K562 (cell line): ENCODE results near the gene NCL. TPM values are rescaled to one million over a fixed set of nuclear protein-coding genes. Genes with fewer than 3 reads are reported as not detected.

Source experiments
- ATAC-seq: fragments of 200-7000 bp; cut with Tn5 transposase; 3 replicates; pipeline ENCODE4 v1.9.1; 2020; ENCODE audit warnings: moderate library complexity
- BruUV-seq: library from RNA; stranded (reverse); fragments of 400-500 nt; replicated peaks from 2 replicates; lab custom pipeline; 2021; lab: Mats Ljungman, UMichigan
- CTCF ChIA-PET: fragments of 300-600 bp; formaldehyde crosslinking; extraction: SDS; loops from one replicate; lab custom pipeline; 2021; ENCODE audit warnings: low intra/inter-chr PET ratio; lab: Yijun Ruan, JAX
- POLR2A ChIA-PET: fragments of 300-600, 350-650 bp; sonication (Branson Sonifier 250); formaldehyde crosslinking; extraction: SDS; loops from one replicate; lab custom pipeline; 2021; ENCODE audit warnings: antibody characterized with exemption, inconsistent platforms; lab: Yijun Ruan, JAX
- DNase-seq, 4 experiments: peaks; one replicate each; pipeline versions ENCODE4 v3.0.0 to v3.0.0-alpha.2; 2011 to 2018; ENCODE audit warnings: low spot score in 3 of 4, mixed read lengths in 3 of 4; ENCODE audit errors: extremely low read depth in 1 of 4
- FAIRE-seq: peaks from 2 replicates; lab custom pipeline; 2011; peaks lifted over from hg19 to GRCh38; lab: Jason Lieb, UNC
- H2AFZ ChIP-seq: 2 replicates; pipeline ENCODE4 v1.6.0; 2011; ENCODE audit warnings: low read depth, low read length, control low read depth, inconsistent platforms
- H3K27ac ChIP-seq: fragments of 200-600 bp; 3 replicates; pipeline ENCODE4 v1.8.0; 2011; ENCODE audit warnings: low read depth, mild to moderate bottlenecking, control low read depth, inconsistent platforms, low read length, moderate library complexity, mixed read lengths; ENCODE audit errors: extremely low read depth
- H3K27me3 ChIP-seq, 2 experiments: fragments of 300-600 bp in 1 of 2; 2 replicates in 1 of 2; 3 replicates in 1 of 2; pipeline versions ENCODE4 v1.6.0 to v1.8.0; 2011; ENCODE audit warnings: inconsistent platforms in 2 of 2, low read length in 2 of 2, mild to moderate bottlenecking in 1 of 2, mixed read lengths in 1 of 2, moderate library complexity in 1 of 2; ENCODE audit not compliant: control insufficient read depth in 2 of 2, insufficient read depth in 2 of 2
- H3K36me3 ChIP-seq: fragments of 300-600 bp; 3 replicates; pipeline ENCODE4 v1.8.0; 2011; ENCODE audit warnings: mild to moderate bottlenecking, low read length, inconsistent platforms; ENCODE audit not compliant: control insufficient read depth, insufficient read depth
- H3K4me1 ChIP-seq, 2 experiments: fragments of 200-600 bp in 1 of 2; replicated peaks in 1 of 2; 2 replicates in 1 of 2; 3 replicates in 1 of 2; pipeline versions ENCODE4 v1.5.1 to v1.8.0; 2011; ENCODE audit warnings: inconsistent platforms in 2 of 2, low read length in 2 of 2, mild to moderate bottlenecking in 1 of 2, mixed read lengths in 1 of 2, moderate library complexity in 1 of 2; ENCODE audit not compliant: control insufficient read depth in 2 of 2, insufficient read depth in 2 of 2
- H3K4me2 ChIP-seq: 2 replicates; pipeline ENCODE4 v1.6.1; 2011; ENCODE audit warnings: low read length, control low read depth, inconsistent platforms, mixed read lengths; ENCODE audit not compliant: insufficient read depth
- H3K4me3 ChIP-seq: fragments of 200-600 bp; sonication (generic), shearing (Covaris generic); 2 replicates; pipeline ENCODE4 v1.5.1; 2016; ENCODE audit warnings: control low read depth, inconsistent platforms
- H3K79me2 ChIP-seq: fragments of 200-600 bp; 3 replicates; pipeline ENCODE4 v1.8.0; 2011; ENCODE audit warnings: low read length, inconsistent platforms; ENCODE audit not compliant: control insufficient read depth, insufficient read depth
- H3K9ac ChIP-seq, 2 experiments: 2 replicates each; pipeline versions ENCODE4 v1.6.0 to v1.6.1; 2011; ENCODE audit warnings: low read depth in 2 of 2, low read length in 2 of 2, control low read depth in 1 of 2, inconsistent platforms in 1 of 2, mild to moderate bottlenecking in 1 of 2, mixed read lengths in 1 of 2; ENCODE audit not compliant: insufficient read depth in 1 of 2
- H3K9me1 ChIP-seq: one replicate; pipeline ENCODE4 v1.6.0; 2011; ENCODE audit warnings: inconsistent platforms, mild to moderate bottlenecking, low read length, moderate library complexity; ENCODE audit not compliant: control insufficient read depth, insufficient read depth
- H3K9me3 ChIP-seq: replicated peaks from 2 replicates; pipeline ENCODE4 v1.5.1; 2011; ENCODE audit warnings: low read depth, low read length, inconsistent platforms; ENCODE audit not compliant: control insufficient read depth, insufficient read depth
- H4K20me1 ChIP-seq: replicated peaks from 2 replicates; pipeline ENCODE4 v1.6.1; 2011; ENCODE audit warnings: low read length, inconsistent platforms, mixed read lengths; ENCODE audit not compliant: control insufficient read depth, insufficient read depth
- HDAC1 ChIP-seq, 2 experiments: fragments of 450-650 bp; IDR thresholded peaks; 2 replicates each; pipeline ENCODE4 v1.6.1; 2016 to 2017; ENCODE audit warnings: inconsistent platforms in 1 of 2, mild to moderate bottlenecking in 1 of 2, moderate library complexity in 1 of 2
- POLR2A ChIP-seq: fragments of 450-650 bp; conservative IDR thresholded peaks from 2 replicates; pipeline ENCODE4 v1.6.1; 2016
- POLR2AphosphoS5 ChIP-seq: IDR thresholded peaks from 2 replicates; pipeline ENCODE4 v1.6.1; 2011; ENCODE audit warnings: mild to moderate bottlenecking, low read depth, low read length, moderate library complexity; ENCODE audit not compliant: control insufficient read depth, insufficient read depth
- POLR2G ChIP-seq: fragments of 200-400 bp; formaldehyde crosslinking; IDR thresholded peaks from 2 replicates; pipeline ENCODE4 v1.6.1; 2017; ENCODE audit warnings: low read depth, mild to moderate bottlenecking, antibody characterized with exemption, low read length, moderate library complexity
- RBFOX2 ChIP-seq: fragments of 200-400 bp; formaldehyde crosslinking; IDR thresholded peaks from 2 replicates; pipeline ENCODE4 v1.6.1; 2017; ENCODE audit warnings: low read depth, mild to moderate bottlenecking, low read length, moderate library complexity
- SUPT5H ChIP-seq: fragments of 450-650 bp; IDR thresholded peaks from 2 replicates; pipeline ENCODE4 v1.6.1; 2016
- ZNF3 ChIP-seq: fragments of 250-450 bp; sonication (Bioruptor Pico); IDR thresholded peaks from 2 replicates; pipeline ENCODE4 v1.5.0; 2021; ENCODE audit warnings: mild to moderate bottlenecking, moderate library complexity
- ZNF707 ChIP-seq: fragments of 250-450 bp; sonication (Bioruptor Pico); conservative IDR thresholded peaks from 2 replicates; pipeline ENCODE4 v1.8.0; 2022; ENCODE audit warnings: inconsistent platforms, mild to moderate bottlenecking, moderate library complexity
- WGBS: fragments of 100-300 bp; shearing (Covaris generic); methylation state at CpG from one replicate; pipeline ENCODE4 v1.1.6; 2016; ENCODE audit warnings: low coverage, mixed read lengths; ENCODE audit not compliant: insufficient coverage; ENCODE audit errors: missing lambda C conversion rate; 5-methylcytosine and 5-hydroxymethylcytosine counted together
- in situ Hi-C: fragments of 300-500 bp; cut with MboI; formaldehyde crosslinking; loops from 4 replicates; pipeline ENCODE4 v1.15.0; 2018; ENCODE audit warnings: inconsistent platforms, mixed read lengths
- intact Hi-C: fragments of 100-400 bp; cut with micrococcal nuclease; formaldehyde crosslinking; loops from 2 replicates; pipeline ENCODE4 v1.14.2; 2022
- polyA plus RNA-seq, 8 experiments: library from polyadenylated mRNA; depleted of rRNA in 4 of 8; stranded (reverse) in 5 of 8; unstranded in 3 of 8; fragments of >200 nt; fragmentation: Nextera tagmentation in 2 of 8; fragmentation: Illumina TruSeq in 1 of 8; extraction: Ambion mirVana in 2 of 8; extraction: Trizol in 1 of 8; gene quantifications; 2 replicates each; pipeline versions ENCODE4 v1.2.1 to v1.2.3, GENCODE V29; 2011 to 2014; ENCODE audit warnings: inconsistent platforms in 1 of 8, missing spikeins in 1 of 8
- total RNA-seq, 7 experiments: library from RNA; depleted of rRNA in 6 of 7; stranded (reverse); fragments of >200 nt in 6 of 7; fragmentation: Illumina TruSeq in 2 of 7; extraction: Trizol in 2 of 7; gene quantifications; 2 replicates each; pipeline versions ENCODE4 v1.2.1 to v1.2.3, GENCODE V29; 2011 to 2021; ENCODE audit warnings: low replicate concordance in 1 of 7
- TF ChIP-seq, protein P1 (sequence below): fragments of 450-650 bp; formaldehyde crosslinking; conservative IDR thresholded peaks from 2 replicates; pipeline ENCODE4 v1.4.0; 2022; ENCODE audit warnings: mild to moderate bottlenecking, missing genetic modification characterization
- TF ChIP-seq, protein P2 (sequence below), 3 experiments: fragments of 200-800 bp in 1 of 3; fragments of 250-450 bp in 1 of 3; fragments of 450-650 bp in 1 of 3; sonication (Bioruptor Pico) in 1 of 3; sonication (Bioruptor generic) in 1 of 3; formaldehyde crosslinking in 1 of 3; IDR thresholded peaks; 2 replicates each; pipeline versions ENCODE4 v1.6.1 to v1.8.0; 2016 to 2022; ENCODE audit warnings: mild to moderate bottlenecking in 2 of 3, missing genetic modification characterization in 2 of 3, missing compliant biosample characterization in 1 of 3, moderate library complexity in 1 of 3
- TF ChIP-seq, protein P3 (sequence below): fragments of 250-450 bp; sonication (Bioruptor Pico); IDR thresholded peaks from 2 replicates; pipeline ENCODE4 v1.8.0; 2022; ENCODE audit warnings: inconsistent platforms, mild to moderate bottlenecking, moderate library complexity, borderline replicate concordance

NCL gene
- total and polyA plus RNA-seq, 9 of the 15 experiments (the other 6 are each of a cell fraction or from before 2014, with no cell fraction given) = 80.9 to 732 (median 361) TPM

DNA sequence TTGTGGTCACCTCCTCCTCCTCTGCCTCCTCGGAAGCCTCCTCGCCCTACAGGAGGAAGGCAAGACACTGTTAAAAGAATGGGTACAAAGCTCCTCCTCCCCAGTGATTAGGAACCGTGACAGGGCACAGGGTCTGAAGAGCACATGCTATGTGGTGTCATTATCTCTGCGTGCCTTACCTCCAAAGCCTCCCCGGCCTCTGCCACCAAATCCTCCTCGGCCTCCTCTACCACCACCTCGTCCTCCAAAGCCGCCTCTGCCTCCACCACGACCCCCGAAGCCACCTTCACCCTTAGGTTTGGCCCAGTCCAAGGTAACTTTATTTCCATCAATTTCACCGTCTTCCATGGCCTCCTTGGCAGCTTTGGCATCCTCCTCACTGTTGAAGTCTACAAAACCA, 9.1 kb downstream of the NCL start:
- BruUV-seq = no TSS peak
- Histone ChIP-seq H3K79me2 (peaks cover 25% of the 10 kb centered on the region), H3K9ac (peak overlapping the region in 1 of 2 experiments; percentile 45; a peak in 1 of 4 replicates), H3K9me1 (no peaks in the 10 kb centered on the region), H3K36me3 (peaks cover 76% of the 10 kb centered on the region), H2AFZ (no peak overlapping the region), H3K27me3 (no peaks in the 10 kb centered on the region), H3K4me1 (peaks cover 0 to 1% of the 10 kb centered on the region in 2 experiments; a peak in 2 of 5 replicates), H4K20me1 (peaks cover 11% of the 10 kb centered on the region), H3K4me2 (no peak overlapping the region), H3K4me3 (no peak overlapping the region), H3K9me3 (no peaks in the 10 kb centered on the region), H3K27ac (no peak overlapping the region)
- peak; percentile 2; the same call in 1 of the 3 replicates for ATAC-seq
- in situ Hi-C loops (loop anchor here (10.0 kb wide), 1 partner anchor 350 kb away; no protein-coding TSS in a partner anchor), intact Hi-C loops (no loop called here)
- FAIRE-seq = no peak
- TF ChIP-seq SUPT5H = 0 out of 2 replicates have a peak, but pooled peaks have one; percentile 41
- TF ChIP-seq POLR2G = peak; percentile 45; the same call in 1 of the 2 replicates
- TF ChIP-seq, protein P1, sequence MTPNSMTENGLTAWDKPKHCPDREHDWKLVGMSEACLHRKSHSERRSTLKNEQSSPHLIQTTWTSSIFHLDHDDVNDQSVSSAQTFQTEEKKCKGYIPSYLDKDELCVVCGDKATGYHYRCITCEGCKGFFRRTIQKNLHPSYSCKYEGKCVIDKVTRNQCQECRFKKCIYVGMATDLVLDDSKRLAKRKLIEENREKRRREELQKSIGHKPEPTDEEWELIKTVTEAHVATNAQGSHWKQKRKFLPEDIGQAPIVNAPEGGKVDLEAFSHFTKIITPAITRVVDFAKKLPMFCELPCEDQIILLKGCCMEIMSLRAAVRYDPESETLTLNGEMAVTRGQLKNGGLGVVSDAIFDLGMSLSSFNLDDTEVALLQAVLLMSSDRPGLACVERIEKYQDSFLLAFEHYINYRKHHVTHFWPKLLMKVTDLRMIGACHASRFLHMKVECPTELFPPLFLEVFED (CRISPR knock-in tag) = 0 out of 2 replicates have a peak, but pooled peaks have one; percentile 33
- TF ChIP-seq POLR2AphosphoS5 = peak; percentile 50; the same call in 1 of the 2 replicates
- 0 out of 2 replicates have a peak, but pooled peaks have one; percentile 40 for TF ChIP-seq POLR2A
- TF ChIP-seq, protein P2, sequence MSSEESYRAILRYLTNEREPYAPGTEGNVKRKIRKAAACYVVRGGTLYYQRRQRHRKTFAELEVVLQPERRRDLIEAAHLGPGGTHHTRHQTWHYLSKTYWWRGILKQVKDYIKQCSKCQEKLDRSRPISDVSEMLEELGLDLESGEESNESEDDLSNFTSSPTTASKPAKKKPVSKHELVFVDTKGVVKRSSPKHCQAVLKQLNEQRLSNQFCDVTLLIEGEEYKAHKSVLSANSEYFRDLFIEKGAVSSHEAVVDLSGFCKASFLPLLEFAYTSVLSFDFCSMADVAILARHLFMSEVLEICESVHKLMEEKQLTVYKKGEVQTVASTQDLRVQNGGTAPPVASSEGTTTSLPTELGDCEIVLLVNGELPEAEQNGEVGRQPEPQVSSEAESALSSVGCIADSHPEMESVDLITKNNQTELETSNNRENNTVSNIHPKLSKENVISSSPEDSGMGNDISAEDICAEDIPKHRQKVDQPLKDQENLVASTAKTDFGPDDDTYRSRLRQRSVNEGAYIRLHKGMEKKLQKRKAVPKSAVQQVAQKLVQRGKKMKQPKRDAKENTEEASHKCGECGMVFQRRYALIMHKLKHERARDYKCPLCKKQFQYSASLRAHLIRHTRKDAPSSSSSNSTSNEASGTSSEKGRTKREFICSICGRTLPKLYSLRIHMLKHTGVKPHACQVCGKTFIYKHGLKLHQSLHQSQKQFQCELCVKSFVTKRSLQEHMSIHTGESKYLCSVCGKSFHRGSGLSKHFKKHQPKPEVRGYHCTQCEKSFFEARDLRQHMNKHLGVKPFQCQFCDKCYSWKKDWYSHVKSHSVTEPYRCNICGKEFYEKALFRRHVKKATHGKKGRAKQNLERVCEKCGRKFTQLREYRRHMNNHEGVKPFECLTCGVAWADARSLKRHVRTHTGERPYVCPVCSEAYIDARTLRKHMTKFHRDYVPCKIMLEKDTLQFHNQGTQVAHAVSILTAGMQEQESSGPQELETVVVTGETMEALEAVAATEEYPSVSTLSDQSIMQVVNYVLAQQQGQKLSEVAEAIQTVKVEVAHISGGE (CRISPR knock-in tag; IDR thresholded peaks at IDR 0.05) = no peak
- TF ChIP-seq ZNF3 (CRISPR knock-in tag) = no peak
- no peak for TF ChIP-seq ZNF707 (CRISPR knock-in tag)
- TF ChIP-seq RBFOX2 = peak; percentile 50
- TF ChIP-seq, protein P3, sequence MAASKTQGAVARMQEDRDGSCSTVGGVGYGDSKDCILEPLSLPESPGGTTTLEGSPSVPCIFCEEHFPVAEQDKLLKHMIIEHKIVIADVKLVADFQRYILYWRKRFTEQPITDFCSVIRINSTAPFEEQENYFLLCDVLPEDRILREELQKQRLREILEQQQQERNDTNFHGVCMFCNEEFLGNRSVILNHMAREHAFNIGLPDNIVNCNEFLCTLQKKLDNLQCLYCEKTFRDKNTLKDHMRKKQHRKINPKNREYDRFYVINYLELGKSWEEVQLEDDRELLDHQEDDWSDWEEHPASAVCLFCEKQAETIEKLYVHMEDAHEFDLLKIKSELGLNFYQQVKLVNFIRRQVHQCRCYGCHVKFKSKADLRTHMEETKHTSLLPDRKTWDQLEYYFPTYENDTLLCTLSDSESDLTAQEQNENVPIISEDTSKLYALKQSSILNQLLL (CRISPR knock-in tag) = no peak
- no peak for TF ChIP-seq HDAC1 (IDR thresholded peaks at IDR 0.05)
- ChIA-PET CTCF (no interaction called here), POLR2A (interaction anchor here (5.6 kb wide), 1 partner anchor 10 kb away, joined by 95 read pairs; the partner anchor contains the start of gene NCL)
- 83% methylated on average over 6 of the region's 11 CpGs for WGBS
- no peak for DNase-seq
